ENCODE measurements around the gene SIRT2.

GRCh38 chr19:38942471-38943181 lies 43.2 kb upstream of the SIRT2 start:
- TF ChIP-seq ARNT (IDR thresholded peaks at IDR 0.05) (no peak), ELF4 (IDR thresholded peaks at IDR 0.05) (no peak), BHLHE40 (IDR thresholded peaks at IDR 0.05; ENCODE audit: borderline replicate concordance) (no peak), FOXK2 (IDR thresholded peaks at IDR 0.05) (no peak), NFRKB (IDR thresholded peaks at IDR 0.05) (no peak), TARDBP (IDR thresholded peaks at IDR 0.05) (no peak), FOXA1 (IDR thresholded peaks at IDR 0.05) (no peak), FOXM1 (IDR thresholded peaks at IDR 0.05; ENCODE audit: borderline replicate concordance) (no peak)

Measured in HEK293T (cell line).